Right lobe of liver (tissue), 6 donors: ENCODE measurements around the gene PLBD2. TPM values are rescaled to one million over a fixed set of nuclear protein-coding genes. Genes with fewer than 3 reads are reported as not detected.

Experiments
- ATAC-seq, 4 donors: fragments of 200-7000 bp; cut with Tn5 transposase; one replicate each; pipeline ENCODE4 v1.9.1; 2020; ENCODE audit warnings: mild to moderate bottlenecking in 4 of 4, moderate library complexity in 4 of 4
- DNase-seq, 3 donors: peaks; one replicate each; pipeline ENCODE4 v3.0.0-alpha.2; 2020
- H3K27ac ChIP-seq, 3 donors: fragments of 200-600 bp; one replicate each; pipeline ENCODE4 v1.8.0; 2022
- H3K27me3 ChIP-seq, 2 donors: fragments of 200-600 bp; one replicate each; pipeline ENCODE4 v1.8.0; 2022
- H3K36me3 ChIP-seq, 4 donors: fragments of 200-600 bp; sonication (generic) in 1 of 4; one replicate each; pipeline versions ENCODE4 v1.5.1 to v1.8.0; 2017 to 2022; ENCODE audit warnings: control low read depth in 1 of 4
- H3K4me1 ChIP-seq, 4 donors: fragments of 200-600 bp; sonication (generic) in 1 of 4; one replicate each; pipeline versions ENCODE4 v1.5.1 to v1.8.0; 2017 to 2022; ENCODE audit warnings: control low read depth in 1 of 4
- H3K4me3 ChIP-seq, 3 donors: fragments of 200-600 bp; one replicate each; pipeline ENCODE4 v1.8.0; 2022
- H3K9me3 ChIP-seq, 4 donors: fragments of 200-600 bp; sonication (generic) in 1 of 4; one replicate each; pipeline versions ENCODE4 v1.5.1 to v1.8.0; 2017 to 2022; ENCODE audit warnings: control low read depth in 1 of 4
- CTCF ChIP-seq, 4 donors: fragments of 200-600 bp in 3 of 4; fragments of 450-650 bp in 1 of 4; IDR thresholded peaks; one replicate each; pipeline versions ENCODE4 v1.5.1 to v1.8.0; 2016 to 2022; ENCODE audit warnings: antibody characterized with exemption in 4 of 4, mild to moderate bottlenecking in 2 of 4
- POLR2A ChIP-seq: fragments of 450-650 bp; IDR thresholded peaks from one replicate; pipeline ENCODE4 v1.6.1; 2017; ENCODE audit warnings: antibody characterized with exemption, mild to moderate bottlenecking
- WGBS: methylation state at CpG from one replicate; pipeline ENCODE4 v1.1.6; 2018; ENCODE audit warnings: low coverage, low lambda C conversion rate; ENCODE audit not compliant: insufficient coverage; ENCODE audit errors: missing lambda C conversion rate; 5-methylcytosine and 5-hydroxymethylcytosine counted together
- intact Hi-C, 2 donors: fragments of 100-400 bp; cut with DNase I; formaldehyde crosslinking; loops; one replicate each; pipeline versions ENCODE4 v1.11.2 to v1.14.1; 2022
- total RNA-seq, 6 experiments: library from RNA; depleted of rRNA in 2 of 6; stranded (reverse); fragments of >200 nt in 2 of 6; fragmentation: NEBNext Ultra II Directional in 3 of 6; extraction: Animal tissue kit (Norgen Biotek cat#: 25700) in 3 of 6; gene quantifications; one replicate each; pipeline versions ENCODE4 v1.1.0 to v1.2.4, GENCODE V29; 2016 to 2023
- donor health status: DM: no; HTN: yes; CAD: no.
- donor health status: DM: no; HTN: no; CAD: no.
- donor health status: DM: no; HTN: no; CAD: no.
- donor health status: DM: no; HTN: yes; CAD: no.
- donor health status: DM: no; HTN: yes; CAD: no.

The PLBD2 gene
- total RNA-seq, 6 experiments from 2014 or later, result 18.4 to 34.1 (median 28.8) TPM

- H3K27me3 ChIP-seq, result no peaks in the 10 kb centered on the region
- H3K36me3 ChIP-seq, result no peaks in the 10 kb centered on the region
- no peak overlapping the region for H3K27ac ChIP-seq
- ATAC-seq, result no peak
- no peak for DNase-seq
- H3K9me3 ChIP-seq, result no peaks in the 10 kb centered on the region
- no peak overlapping the region for H3K4me3 ChIP-seq
- no peaks in the 10 kb centered on the region for H3K4me1 ChIP-seq
- WGBS, result 67% methylated on average over 7 of the region's 7 CpGs
- intact Hi-C loops, result no loop called here
- TF ChIP-seq CTCF (IDR thresholded peaks at IDR 0.05), result no peak
- TF ChIP-seq POLR2A, result no peak
Measured at GRCh38 chr12:113440336-113440735, 81.9 kb downstream of the PLBD2 start.

Other genes with a start within 250 kb of the PLBD2 start
- gene RASAL1, start 222.8 kb upstream of the PLBD2 start, total RNA-seq, result under 1 TPM in 4 of 6 experiments, not detected in 2; 0.10 to 0.24 (median 0.15) TPM
- under 1 TPM in 1 of 6 experiments, not detected in 5; 0.15 TPM for gene CFAP73, start 208.9 kb upstream of the PLBD2 start, total RNA-seq
- 10 to 100 TPM; 22.8 to 43.8 (median 31.1) TPM for gene DDX54, start 173.1 kb upstream of the PLBD2 start, total RNA-seq
- gene RITA1, start 172.9 kb upstream of the PLBD2 start, total RNA-seq, result 10 to 100 TPM; 11.1 to 33.0 (median 22.3) TPM
- 10 to 100 TPM; 18.0 to 34.6 (median 28.3) TPM for gene TPCN1, start 137.1 kb upstream of the PLBD2 start, total RNA-seq
- 10 to 100 TPM; 12.6 to 32.7 (median 21.5) TPM for gene SLC8B1, start 23.5 kb upstream of the PLBD2 start, total RNA-seq
- gene SDS, start 45.3 kb downstream of the PLBD2 start, total RNA-seq, result 100 to 1,000 TPM; 208 to 722 (median 309) TPM
- gene SDSL, start 63.8 kb downstream of the PLBD2 start, total RNA-seq, result 10 to 100 TPM; 25.5 to 85.7 (median 32.3) TPM
- not detected for gene LHX5, start 113.3 kb downstream of the PLBD2 start, total RNA-seq